Measurements from ENCODE around the gene CCT8. TPM values are rescaled to one million over a fixed set of nuclear protein-coding genes. Genes with fewer than 3 reads are reported as not detected.
"Not testable (repeated sequence)": the region's sequence is repeated elsewhere in the genome, so short reads cannot be mapped to it uniquely, and the experiment has no call there.

The CCT8 gene
- total RNA-seq, 1 experiment from 2014 or later = 619 TPM

- no peak for DNase-seq (ENCODE audit: low spot score)
Measured at GRCh38 chr21:29077651-29078090, 4.2 kb upstream of the CCT8 start.

- not testable (repeated sequence) for DNase-seq (ENCODE audit: low spot score)
Measured at GRCh38 chr21:29076731-29077640, 3.5 kb upstream of the CCT8 start.

- peak; percentile 76 for DNase-seq (ENCODE audit: low spot score)
Measured at GRCh38 chr21:29075706-29076466, 2.4 kb upstream of the CCT8 start.

GRCh38 chr21:29074783-29075182 is 1.3 kb upstream of the CCT8 start:
- DNase-seq (ENCODE audit: low spot score) = no peak

GRCh38 chr21:29074007-29074376 is 544 bp upstream of the CCT8 start:
- no peak for DNase-seq (ENCODE audit: low spot score)

- no peak for DNase-seq (ENCODE audit: low spot score)
Measured at GRCh38 chr21:29072873-29073221, 601 bp downstream of the CCT8 start.

- no peak for DNase-seq (ENCODE audit: low spot score)
Measured at GRCh38 chr21:29064850-29065481, 8.5 kb downstream of the CCT8 start.

GRCh38 chr21:29056538-29057050 is 16.9 kb downstream of the CCT8 start:
- no peak for DNase-seq (ENCODE audit: low spot score)

GRCh38 chr21:29056005-29056404 is 17.4 kb downstream of the CCT8 start:
- DNase-seq (ENCODE audit: low spot score) = no peak

GRCh38 chr21:29055080-29055479 is 18.4 kb downstream of the CCT8 start:
- DNase-seq (ENCODE audit: low spot score) = no peak

- DNase-seq (ENCODE audit: low spot score) = no peak
Measured at GRCh38 chr21:29053656-29054055, 19.8 kb downstream of the CCT8 start.

- DNase-seq (ENCODE audit: low spot score) = no peak
Measured at GRCh38 chr21:29053011-29053553, 20.4 kb downstream of the CCT8 start.

- DNase-seq (ENCODE audit: low spot score) = no peak
Measured at GRCh38 chr21:29052224-29052623, 21.2 kb downstream of the CCT8 start.

GRCh38 chr21:29034678-29035077 is 38.8 kb downstream of the CCT8 start:
- DNase-seq (ENCODE audit: low spot score) = no peak

- DNase-seq (ENCODE audit: low spot score) = no peak
Measured at GRCh38 chr21:29033871-29034270, 39.6 kb downstream of the CCT8 start.

- DNase-seq (ENCODE audit: low spot score) = no peak
Measured at GRCh38 chr21:29033301-29033700, 40.1 kb downstream of the CCT8 start.

GRCh38 chr21:29030909-29031308 is 42.5 kb downstream of the CCT8 start:
- DNase-seq (ENCODE audit: low spot score) = no peak

- no peak for DNase-seq (ENCODE audit: low spot score)
Measured at GRCh38 chr21:29029524-29029923, 43.9 kb downstream of the CCT8 start.

- DNase-seq (ENCODE audit: low spot score) = peak; percentile 46
Measured at GRCh38 chr21:29025328-29025713, 48.1 kb downstream of the CCT8 start.

GRCh38 chr21:29024474-29025327 is 48.7 kb downstream of the CCT8 start, which contains the start of gene USP16:
Gene USP16 (plus strand): TSS chr21:29024668. CDS start chr21:29027914, 3,246 bp downstream.
- peak; percentile 99 for DNase-seq (ENCODE audit: low spot score)

GRCh38 chr21:29022166-29022565 is 51.3 kb downstream of the CCT8 start:
- DNase-seq (ENCODE audit: low spot score) = no peak
